KOPT-K1 (cell line): ENCODE measurements around the gene MLH1.

Experiments used
- H3K27ac ChIP-seq: fragments of 200-600 bp; sonication (generic); 2 replicates; pipeline ENCODE4 v1.5.1; 2016; ENCODE audit warnings: antibody characterized with exemption, mild to moderate bottlenecking, low read depth, low read length; ENCODE audit not compliant: poor library complexity, severe bottlenecking
- H3K36me3 ChIP-seq: fragments of 200-600 bp; sonication (generic); 2 replicates; pipeline ENCODE4 v1.5.1; 2017; ENCODE audit warnings: antibody characterized with exemption, mild to moderate bottlenecking, low read length, moderate library complexity; ENCODE audit not compliant: insufficient read depth
- H3K9me3 ChIP-seq: fragments of 200-600 bp; sonication (generic); 2 replicates; pipeline ENCODE4 v1.5.1; 2017; ENCODE audit warnings: antibody characterized with exemption, low read length, mild to moderate bottlenecking; ENCODE audit not compliant: insufficient read depth, poor library complexity, severe bottlenecking

MLH1 gene

GRCh38 chr3:37016903-37017302 lies 23.6 kb downstream of the MLH1 start:
- no peak overlapping the region for H3K27ac ChIP-seq
- H3K36me3 ChIP-seq: peaks cover 99% of the 10 kb centered on the region
- no peaks in the 10 kb centered on the region for H3K9me3 ChIP-seq

- Histone ChIP-seq H3K9me3 (no peaks in the 10 kb centered on the region), H3K36me3 (peaks cover 99% of the 10 kb centered on the region), H3K27ac (no peak overlapping the region)
These were observed 24.4 kb downstream of the MLH1 start for GRCh38 chr3:37017683-37018082.

GRCh38 chr3:37024092-37024491 lies 30.8 kb downstream of the MLH1 start:
- no peak overlapping the region for H3K27ac ChIP-seq
- H3K9me3 ChIP-seq: no peaks in the 10 kb centered on the region
- H3K36me3 ChIP-seq: peaks cover 98% of the 10 kb centered on the region

- Histone ChIP-seq H3K27ac (no peak overlapping the region), H3K36me3 (peaks cover 98% of the 10 kb centered on the region), H3K9me3 (no peaks in the 10 kb centered on the region)
These were observed 31.6 kb downstream of the MLH1 start for GRCh38 chr3:37024820-37025405.

DNA sequence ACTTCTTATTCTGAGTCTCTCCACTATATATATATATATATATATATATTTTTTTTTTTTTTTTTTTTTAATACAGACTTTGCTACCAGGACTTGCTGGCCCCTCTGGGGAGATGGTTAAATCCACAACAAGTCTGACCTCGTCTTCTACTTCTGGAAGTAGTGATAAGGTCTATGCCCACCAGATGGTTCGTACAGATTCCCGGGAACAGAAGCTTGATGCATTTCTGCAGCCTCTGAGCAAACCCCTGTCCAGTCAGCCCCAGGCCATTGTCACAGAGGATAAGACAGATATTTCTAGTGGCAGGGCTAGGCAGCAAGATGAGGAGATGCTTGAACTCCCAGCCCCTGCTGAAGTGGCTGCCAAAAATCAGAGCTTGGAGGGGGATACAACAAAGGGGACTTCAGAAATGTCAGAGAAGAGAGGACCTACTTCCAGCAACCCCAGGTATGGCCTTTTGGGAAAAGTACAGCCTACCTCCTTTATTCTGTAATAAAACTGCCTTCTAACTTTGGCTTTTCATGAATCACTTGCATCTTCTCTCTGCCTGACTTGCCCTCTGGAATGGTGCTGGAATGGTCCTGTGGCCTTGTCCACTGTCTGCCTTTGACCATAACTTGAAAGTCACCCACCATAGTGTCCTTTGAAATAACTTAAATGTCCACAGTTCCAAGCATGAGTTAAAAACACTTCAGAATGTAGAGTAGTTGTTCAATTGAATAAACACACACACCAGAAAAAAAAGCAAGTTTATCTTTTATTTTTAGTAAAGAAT lies 32.4 kb downstream of the MLH1 start:
- no peak overlapping the region for H3K27ac ChIP-seq
- peaks cover 98% of the 10 kb centered on the region for H3K36me3 ChIP-seq
- H3K9me3 ChIP-seq: no peaks in the 10 kb centered on the region

GRCh38 chr3:37026851-37027250 lies 33.5 kb downstream of the MLH1 start:
- peaks cover 98% of the 10 kb centered on the region for H3K36me3 ChIP-seq
- no peak overlapping the region for H3K27ac ChIP-seq
- no peaks in the 10 kb centered on the region for H3K9me3 ChIP-seq

DNA sequence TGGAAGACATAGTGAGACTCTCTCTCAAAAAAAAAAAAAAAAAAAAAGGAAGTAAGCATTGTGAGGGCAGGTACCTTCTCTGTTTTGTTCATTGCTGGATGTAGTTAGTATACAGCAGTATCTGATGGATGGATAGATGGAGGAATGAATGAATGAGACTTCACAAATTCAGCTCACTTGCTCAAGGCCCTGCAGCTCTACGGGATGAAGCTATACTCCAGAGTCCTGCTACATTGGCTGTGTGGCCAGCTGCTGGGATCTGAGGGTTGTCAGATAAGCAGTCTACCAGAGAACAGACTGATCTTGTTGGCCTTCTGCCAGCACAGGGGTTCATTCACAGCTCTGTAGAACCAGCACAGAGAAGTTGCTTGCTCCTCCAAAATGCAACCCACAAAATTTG lies 35.0 kb downstream of the MLH1 start:
- Histone ChIP-seq H3K9me3 (no peaks in the 10 kb centered on the region), H3K36me3 (peaks cover 98% of the 10 kb centered on the region), H3K27ac (no peak overlapping the region)

DNA sequence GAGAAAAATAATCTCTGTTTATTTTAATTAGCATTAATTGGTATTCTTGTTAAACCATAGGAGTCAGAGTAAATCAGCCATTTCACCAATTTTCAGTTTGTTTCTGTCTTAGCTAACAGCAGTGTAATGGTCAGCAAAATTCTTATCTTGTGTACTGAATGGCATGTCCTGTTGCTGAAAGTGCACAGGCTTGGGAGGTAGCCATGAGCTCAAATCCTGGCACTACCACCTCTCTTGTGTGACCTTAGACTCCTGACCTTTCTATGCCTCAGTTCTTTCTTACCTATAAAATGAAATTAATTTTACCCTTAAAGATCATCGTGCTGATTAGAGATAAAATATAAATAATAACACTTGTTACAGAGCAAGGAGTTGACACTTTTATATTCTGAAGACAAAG lies 35.8 kb downstream of the MLH1 start:
- Histone ChIP-seq H3K36me3 (peaks cover 100% of the 10 kb centered on the region), H3K27ac (no peak overlapping the region), H3K9me3 (no peaks in the 10 kb centered on the region)

DNA sequence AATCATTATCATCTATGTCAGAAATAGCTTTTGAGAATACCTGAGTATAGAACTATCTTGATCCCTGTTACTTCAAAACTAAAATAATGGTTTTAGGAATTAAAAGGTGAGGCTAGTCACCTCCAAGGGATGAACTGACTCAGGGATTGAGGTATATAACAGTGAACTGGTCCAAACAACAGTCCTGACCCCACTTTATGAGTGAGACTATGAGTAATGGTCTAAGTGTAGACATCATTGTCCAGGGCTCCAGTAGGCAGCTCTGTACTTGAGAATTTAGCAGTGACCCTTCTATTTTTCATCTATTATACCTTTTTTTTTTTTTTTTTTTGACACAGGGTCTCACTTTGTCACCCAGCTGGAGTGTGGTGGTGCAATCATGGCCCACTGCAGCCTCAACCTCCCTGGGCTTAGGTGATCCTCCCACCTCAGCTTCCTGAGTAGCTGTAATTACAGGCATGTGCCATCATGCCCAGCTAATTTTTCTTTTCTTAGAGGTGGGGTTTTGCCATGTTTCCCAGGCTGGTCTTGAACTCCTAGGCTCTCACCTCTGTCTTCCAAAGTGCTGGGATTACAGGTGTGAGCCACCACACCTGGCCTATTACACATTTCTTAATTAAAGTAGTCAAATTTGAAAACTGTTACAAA lies 36.3 kb downstream of the MLH1 start:
- Histone ChIP-seq H3K36me3 (peaks cover 100% of the 10 kb centered on the region), H3K9me3 (no peaks in the 10 kb centered on the region), H3K27ac (no peak overlapping the region)

DNA sequence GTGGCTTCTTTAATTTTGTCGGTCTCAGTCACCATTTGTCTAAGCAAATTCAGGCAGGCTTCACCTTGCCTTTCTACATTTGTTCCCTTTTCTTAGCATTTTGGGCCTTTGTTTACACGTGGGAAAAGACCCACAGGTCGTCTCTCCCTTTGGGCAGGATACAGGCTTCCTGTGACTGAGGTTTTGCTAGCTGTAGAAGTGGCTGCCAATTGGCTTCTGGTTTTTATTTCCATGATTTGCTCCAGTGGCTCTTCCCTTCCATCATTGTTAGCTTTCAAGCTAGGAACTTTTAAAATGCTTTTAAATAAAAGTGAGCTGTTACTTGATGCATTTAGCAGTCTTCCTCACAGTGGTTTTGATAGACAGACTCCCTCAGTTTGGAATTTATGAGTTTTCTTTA lies 37.3 kb downstream of the MLH1 start:
- Histone ChIP-seq H3K9me3 (peaks cover 9% of the 10 kb centered on the region), H3K27ac (no peak overlapping the region), H3K36me3 (peaks cover 100% of the 10 kb centered on the region)

GRCh38 chr3:37031096-37031682 lies 37.9 kb downstream of the MLH1 start:
- Histone ChIP-seq H3K36me3 (peaks cover 100% of the 10 kb centered on the region), H3K9me3 (peaks cover 15% of the 10 kb centered on the region), H3K27ac (no peak overlapping the region)

DNA sequence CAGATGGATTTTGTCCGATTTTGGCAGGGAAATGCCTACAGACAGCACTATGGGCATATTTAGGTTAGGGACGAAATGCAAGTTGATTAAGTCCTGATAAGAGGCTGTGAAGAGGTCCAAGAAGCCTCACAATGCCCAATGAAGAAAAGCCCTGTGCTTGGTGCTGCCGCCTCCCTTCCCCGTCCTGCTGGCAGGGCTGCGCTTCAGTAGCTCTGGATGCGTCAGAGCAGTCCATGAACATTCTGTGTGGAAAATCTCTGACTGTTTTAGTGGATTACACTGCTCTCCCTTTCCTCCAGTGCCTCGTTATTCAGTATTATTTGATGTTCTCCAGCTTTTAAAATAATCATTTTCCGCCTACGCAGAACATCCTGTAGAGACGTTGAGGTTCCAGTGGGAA lies 39.6 kb downstream of the MLH1 start:
- Histone ChIP-seq H3K9me3 (peaks cover 19% of the 10 kb centered on the region), H3K27ac (no peak overlapping the region), H3K36me3 (peaks cover 100% of the 10 kb centered on the region)

- Histone ChIP-seq H3K36me3 (peaks cover 100% of the 10 kb centered on the region), H3K9me3 (peaks cover 19% of the 10 kb centered on the region), H3K27ac (no peak overlapping the region)
These were observed 44.0 kb downstream of the MLH1 start for GRCh38 chr3:37037352-37037751.

- Histone ChIP-seq H3K27ac (no peak overlapping the region), H3K9me3 (peaks cover 19% of the 10 kb centered on the region), H3K36me3 (peaks cover 99% of the 10 kb centered on the region)
These were observed 46.0 kb downstream of the MLH1 start for GRCh38 chr3:37039161-37039846.

DNA sequence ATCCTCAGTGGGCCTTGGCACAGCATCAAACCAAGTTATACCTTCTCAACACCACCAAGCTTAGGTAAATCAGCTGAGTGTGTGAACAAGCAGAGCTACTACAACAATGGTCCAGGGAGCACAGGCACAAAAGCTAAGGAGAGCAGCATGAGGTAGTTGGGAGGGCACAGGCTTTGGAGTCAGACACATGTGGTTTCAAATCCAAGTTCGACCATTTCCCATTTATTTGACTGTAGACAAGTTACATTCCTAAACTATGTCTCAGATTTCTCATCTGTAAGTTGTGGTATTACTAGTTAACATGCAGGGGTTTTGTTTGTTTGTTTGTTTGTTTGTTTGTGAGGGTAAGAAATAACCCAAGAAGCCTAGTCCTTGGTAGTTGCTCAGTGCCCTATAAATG lies 46.9 kb downstream of the MLH1 start:
- no peak overlapping the region for H3K27ac ChIP-seq
- peaks cover 13% of the 10 kb centered on the region for H3K9me3 ChIP-seq
- peaks cover 98% of the 10 kb centered on the region for H3K36me3 ChIP-seq
